Measurements from ENCODE around the gene HIGD1C.
"Not testable (repeated sequence)": the region's sequence is repeated elsewhere in the genome, so short reads cannot be mapped to it uniquely, and the experiment has no call there.

HIGD1C gene

DNA sequence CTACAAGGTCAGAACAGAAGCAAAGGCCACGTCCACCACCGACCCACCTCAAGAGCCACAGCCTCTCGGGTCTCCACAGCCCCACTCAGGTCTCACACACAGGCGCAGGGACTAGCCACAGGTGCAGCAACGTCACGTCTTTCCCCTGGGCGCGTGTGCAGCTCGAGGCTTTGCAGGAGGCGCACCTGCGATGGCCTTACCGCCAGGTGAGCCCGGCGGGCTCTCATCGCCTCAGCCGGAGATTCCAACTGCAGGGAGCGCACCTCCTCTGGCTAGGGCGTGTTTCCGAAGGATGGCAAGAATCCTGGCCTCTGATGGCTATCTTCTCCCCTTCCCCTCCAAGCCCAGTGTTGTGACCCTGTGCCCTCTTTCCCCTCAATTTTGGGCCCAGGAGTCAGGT is at the start of gene HIGD1C:
HIGD1C (plus strand) TSS at position 35 of the 400 bp plus-strand sequence. CDS start 1,455 bp downstream, outside the sequence.
- DNase-seq: no peak

DNA sequence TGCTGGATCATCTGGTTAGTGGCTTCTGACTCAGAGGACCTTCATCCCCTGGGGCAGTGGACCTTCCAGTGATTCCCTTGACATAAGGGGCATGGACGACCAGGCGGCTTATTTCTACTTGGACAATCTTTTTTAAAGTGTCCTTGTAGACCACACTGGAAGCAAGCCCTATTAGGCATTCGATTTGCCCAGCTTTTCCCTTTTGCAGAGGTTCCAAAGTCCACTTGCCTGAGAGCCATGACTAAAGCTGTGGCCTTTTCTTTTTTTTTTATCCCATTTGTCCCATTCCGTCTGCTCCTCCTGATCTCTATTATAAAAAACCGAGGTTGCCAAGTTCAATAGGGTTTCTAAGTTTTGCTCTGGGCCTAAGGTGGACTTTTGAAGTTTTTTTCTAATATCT is 43.9 kb upstream of the HIGD1C start:
- not testable (repeated sequence) for DNase-seq

DNA sequence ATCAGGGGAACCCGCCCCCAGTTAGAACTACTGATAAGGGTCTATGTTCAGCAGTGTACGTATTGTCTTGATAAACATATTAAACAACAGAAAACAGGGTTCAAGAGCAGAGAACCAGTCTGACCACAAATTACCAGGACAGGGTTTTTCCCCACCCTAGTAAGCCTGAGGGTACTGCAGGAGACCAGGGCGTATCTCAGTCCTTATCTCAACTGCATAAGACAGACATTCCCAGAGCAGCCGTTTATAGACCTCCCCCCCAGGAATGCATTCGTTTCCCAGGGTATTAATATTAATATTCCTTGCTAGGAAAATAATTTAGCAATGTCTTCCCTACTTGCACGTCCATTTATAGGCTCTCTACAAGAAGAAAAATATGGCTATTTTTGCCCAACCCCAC is 40.0 kb upstream of the HIGD1C start:
- DNase-seq: not testable (repeated sequence)

DNA sequence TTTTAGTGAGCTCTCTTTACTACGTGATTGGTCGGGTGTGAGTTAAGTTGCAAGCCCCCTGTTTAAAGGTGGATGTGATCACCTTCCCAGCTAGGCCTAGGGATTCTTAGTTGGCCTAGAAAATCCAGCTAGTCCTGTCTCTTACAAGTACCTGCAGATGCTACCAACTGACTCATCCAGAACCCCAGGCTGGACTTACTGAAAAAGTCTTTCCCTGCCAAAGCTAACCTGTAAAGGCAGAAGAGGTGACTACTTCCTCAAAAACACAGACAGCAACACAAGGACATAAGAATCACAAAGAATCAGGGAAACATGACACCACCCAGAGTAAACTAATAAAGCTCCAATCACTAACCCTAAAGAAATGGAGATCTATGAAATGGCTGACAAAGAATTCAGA is 39.1 kb upstream of the HIGD1C start:
- DNase-seq: no peak

DNA sequence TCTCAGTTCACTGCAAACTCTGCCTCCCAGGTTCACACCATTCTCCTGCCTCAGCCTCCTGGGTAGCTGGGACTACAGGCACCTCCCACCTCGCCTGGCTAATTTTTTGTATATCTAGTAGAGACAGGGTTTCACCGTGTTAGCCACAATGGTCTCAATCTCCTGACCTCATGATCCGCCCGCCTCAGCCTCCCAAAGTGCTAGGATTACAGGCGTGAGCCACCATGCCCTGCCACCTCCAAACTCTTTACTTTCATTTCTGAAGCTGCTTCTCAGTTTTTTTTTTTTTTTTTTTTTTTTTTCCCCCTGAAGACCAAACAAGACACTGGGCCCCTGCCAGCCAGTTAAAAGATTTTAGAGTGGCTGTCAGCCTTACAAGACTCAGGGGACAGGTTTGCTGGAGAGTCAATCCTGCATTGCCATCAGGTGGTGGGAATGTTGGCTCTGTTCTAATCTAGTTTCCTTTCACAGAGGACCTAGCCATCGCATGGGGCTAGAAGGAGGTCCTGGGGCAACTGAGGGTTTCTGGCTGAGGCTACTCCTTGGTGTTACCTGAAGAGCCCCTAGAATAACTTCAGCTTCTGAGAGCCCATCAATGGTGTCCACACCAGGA is 37.4 kb upstream of the HIGD1C start:
- DNase-seq: no peak

DNA sequence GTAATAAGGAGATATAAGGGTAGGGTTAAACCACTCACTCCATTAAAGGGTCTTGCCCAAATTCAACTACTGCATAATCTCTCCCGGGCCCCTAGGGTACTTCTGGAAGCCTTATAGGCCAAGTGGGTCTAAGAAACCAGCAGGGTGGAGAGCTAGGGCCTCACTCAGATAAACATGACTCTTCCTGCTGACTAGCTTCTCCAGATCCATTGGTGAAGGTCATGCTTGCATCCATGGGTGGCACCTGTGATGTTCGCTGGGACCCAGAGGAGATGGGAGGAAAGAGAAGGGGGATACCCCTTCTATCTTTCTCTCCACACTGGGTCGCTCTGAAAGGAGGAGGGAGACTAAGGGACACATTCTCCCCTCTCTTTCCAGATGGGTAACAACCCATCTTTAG is 36.1 kb upstream of the HIGD1C start:
- no peak for DNase-seq

DNA sequence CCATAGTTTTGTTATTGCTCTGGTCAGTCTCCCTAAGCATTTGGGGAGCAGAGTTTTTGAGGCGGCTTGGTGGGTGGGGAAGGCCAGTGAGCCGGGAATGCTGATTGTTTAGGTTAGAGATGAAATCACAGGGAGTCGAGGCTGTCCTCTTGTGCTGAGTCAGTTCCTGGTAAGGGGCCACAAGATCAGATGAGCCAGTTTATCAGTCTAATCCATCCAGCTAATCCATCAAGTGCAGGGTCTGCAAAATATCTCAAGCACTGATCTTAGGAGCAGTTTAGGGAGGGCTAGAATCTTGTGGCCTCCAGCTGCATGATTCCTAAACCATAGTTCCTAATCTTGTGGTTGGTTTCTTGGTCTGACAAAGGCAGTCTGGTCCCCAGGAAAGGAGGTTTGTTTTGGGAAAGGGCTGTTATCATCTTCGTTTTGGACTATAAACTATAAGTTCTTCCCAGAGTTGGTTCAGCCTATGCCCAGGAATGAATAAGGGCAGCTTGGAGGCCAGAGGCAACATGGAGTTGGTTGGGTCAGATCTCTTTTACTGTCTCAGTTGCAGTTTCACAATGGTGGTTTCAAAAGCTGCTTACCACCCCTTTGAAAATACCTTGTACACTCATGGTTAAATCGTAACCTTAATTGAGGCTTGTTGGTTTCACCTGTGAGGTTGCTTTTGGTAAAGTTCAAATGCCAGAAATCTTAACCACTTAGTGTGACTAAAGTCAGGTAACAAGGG is 33.6 kb upstream of the HIGD1C start:
- no peak for DNase-seq

DNA sequence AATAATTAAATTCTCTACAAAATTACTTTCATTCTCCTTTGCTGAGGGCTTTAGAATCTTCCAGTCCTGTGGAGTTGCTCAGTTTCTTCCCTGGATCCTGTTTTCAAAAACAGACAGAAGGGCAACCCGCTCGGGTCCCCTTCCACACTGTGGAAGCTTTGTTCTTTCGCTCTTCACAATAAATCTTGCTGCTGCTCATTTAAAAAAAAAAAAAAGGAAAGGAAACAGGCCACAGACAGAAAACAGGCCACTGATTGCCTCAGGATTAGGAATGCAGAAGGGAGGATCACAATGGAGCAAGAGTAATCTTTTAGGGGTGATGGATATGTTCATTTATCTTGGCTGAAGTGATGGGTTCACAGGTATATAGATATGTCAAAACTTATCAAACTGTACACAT is 29.5 kb upstream of the HIGD1C start:
- no peak for DNase-seq

DNA sequence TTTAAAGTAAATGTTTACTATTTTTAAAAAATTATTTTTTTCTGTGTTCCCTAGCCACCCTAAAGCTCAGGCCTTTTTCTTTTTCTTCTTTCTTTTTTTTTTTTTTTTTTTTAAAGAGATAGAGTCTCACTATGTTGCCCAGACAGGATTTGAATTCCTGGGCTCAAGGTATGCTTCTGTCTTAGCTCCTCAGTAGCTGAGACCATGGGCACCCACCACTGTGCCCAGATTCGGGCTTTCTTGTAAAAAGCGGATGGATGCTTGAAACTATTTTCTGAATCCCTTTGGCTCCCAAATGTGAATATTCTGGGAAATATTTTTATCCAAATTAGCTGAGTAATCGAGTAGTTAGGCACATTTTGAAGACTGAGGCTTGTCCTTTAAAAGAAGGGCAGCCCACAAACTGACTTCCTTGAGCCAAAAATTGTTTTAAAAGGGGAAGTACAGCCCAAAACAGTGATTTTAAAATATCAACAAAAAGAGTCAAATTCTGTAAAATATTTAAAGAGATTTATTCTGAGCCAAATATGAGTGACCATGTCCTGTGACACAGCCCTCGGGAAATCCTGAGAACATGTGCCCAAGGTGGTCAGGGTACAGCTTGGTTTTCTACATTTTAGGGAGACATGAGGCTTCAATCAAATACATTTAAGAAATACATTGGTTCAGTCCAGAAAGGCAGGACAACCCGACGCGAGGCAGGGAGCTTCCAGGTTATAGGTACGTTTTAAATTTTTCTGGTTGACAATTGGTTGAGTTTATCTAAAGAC is 28.8 kb upstream of the HIGD1C start:
- DNase-seq: no peak

DNA sequence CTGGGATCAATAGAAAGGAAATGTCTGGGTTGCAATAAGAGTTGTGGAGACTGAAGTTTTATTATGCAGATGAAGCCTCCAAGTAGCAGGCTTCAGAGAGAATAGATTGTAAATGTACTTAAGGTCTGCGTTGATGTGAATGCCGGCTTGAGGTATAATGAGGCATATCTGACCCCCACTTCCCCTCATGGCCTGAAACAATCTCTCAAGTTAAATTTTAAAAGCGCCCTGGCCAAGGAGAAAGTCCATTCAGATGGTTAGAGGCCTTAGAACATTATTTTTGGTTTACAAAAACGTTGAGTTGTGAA is 28.3 kb upstream of the HIGD1C start:
- DNase-seq: no peak

DNA sequence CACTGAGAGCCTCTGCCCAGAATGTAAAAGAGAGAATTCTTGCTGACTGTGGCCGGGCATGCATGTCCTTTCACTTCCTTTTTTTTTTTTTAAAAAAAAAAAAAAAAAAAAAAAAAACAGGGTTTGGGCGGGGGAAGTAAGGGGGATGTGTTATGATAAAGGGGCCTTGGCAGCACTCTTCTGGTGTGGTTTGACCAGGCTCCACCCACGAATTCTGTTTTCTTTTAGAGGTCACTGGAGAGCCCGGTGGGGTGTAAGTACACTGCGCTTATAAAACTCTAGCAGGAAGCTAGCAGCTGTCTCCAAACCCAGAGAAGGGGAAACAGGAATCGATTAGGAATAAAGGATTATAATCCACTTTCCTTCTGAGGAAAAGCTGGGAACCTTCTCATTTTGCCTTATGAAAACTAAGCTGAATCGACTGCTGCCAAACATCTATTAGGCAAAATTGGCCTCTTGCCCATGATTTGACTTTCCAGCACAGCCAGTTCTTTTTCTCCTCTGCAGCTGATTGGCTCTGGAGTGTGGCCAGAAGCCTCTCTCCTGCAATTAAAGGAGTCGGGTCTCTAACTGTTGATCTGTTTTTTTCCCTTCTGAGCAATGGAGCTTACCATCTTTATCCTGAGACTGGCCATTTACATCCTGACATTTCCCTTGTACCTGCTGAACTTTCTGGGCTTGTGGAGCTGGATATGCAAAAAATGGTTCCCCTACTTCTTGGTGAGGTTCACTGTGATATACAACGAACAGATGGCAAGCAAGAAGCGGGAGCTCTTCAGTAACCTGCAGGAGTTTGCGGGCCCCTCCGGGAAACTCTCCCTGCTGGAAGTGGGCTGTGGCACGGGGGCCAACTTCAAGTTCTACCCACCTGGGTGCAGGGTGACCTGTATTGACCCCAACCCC is 27.7 kb upstream of the HIGD1C start:
- DNase-seq: peak in 1 of 6 experiments; percentile 6

DNA sequence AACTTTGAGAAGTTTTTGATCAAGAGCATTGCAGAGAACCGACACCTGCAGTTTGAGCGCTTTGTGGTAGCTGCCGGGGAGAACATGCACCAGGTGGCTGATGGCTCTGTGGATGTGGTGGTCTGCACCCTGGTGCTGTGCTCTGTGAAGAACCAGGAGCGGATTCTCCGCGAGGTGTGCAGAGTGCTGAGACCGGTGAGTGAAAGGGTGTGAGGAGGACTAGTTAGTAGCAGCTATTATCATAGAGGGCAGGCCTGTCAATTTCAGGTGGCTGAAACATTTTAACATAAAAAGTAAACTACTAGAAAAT is 27.0 kb upstream of the HIGD1C start:
- no peak for DNase-seq

DNA sequence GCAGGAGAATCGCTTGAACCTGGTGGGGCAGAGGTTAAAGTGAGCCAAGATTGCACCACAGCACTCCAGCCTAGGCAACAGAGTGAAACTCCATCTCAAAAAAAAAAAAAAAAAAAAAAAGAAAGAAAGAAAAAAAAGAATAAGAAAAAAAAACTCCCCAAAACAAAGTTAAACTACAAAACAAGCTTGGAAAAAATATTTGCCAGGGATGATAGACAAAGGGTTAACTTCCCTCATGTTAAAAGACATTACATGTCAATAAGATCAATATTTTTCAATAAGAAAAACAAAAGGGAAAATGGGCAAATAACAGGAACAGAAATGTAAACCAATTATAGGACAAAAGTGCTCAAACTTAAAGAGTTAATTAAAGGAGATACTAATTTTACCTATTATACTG is 26.4 kb upstream of the HIGD1C start:
- DNase-seq: no peak

DNA sequence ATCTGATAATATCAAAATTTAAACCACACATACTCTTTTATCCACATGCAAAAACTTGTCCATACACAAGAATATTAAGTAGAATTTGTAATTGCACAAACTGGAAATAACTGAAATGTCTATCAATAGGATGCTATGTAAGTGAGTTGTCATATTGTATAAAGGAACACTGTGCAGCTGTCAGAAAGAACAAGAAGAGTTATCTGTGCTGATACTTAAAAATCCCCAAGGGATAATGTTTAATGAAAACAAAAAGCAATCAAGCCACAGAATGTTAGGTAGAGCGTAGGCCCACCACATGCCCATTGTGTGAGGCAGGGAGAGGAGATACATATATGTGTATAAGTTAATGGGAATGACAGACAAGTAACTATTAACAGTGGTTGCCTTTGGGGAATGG is 25.9 kb upstream of the HIGD1C start:
- no peak for DNase-seq

DNA sequence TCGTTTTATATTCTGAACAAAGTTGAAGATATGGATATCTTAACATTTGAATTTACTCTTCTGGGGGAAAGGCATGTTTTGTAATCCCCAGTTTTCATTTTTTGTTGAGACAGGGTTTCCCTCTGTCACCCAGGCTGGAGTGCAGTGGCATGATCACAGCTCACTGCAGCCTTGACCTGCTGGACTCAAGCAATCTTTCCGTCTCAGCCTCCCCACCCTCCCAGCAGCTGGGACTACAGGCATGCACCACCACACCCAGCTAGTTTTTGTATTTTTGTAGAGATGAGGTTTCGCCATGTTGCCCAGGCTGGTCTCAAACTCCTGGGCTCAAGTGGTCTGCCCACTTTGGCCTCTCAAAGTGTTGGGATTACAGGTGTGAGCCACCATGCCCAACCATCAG is 25.4 kb upstream of the HIGD1C start:
- DNase-seq: not testable (repeated sequence)

DNA sequence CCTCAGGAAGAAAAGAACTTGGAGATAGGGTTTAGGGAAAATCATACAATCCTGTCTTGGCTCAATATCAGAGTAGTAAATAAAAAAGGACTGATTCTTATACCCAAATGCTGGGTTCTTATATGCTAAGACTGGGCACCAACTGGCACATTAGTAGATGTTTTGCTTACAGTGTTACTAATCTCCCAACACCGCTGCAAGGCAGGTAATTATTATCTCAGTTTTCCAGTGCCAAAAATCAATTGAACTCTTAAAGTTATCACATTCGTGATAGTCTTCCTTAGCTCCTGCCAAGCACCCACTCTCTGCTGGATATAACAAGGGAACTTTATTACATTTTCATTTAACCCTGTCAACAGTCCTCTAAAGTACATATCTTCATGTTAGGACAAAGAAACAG is 25.0 kb upstream of the HIGD1C start:
- no peak for DNase-seq

DNA sequence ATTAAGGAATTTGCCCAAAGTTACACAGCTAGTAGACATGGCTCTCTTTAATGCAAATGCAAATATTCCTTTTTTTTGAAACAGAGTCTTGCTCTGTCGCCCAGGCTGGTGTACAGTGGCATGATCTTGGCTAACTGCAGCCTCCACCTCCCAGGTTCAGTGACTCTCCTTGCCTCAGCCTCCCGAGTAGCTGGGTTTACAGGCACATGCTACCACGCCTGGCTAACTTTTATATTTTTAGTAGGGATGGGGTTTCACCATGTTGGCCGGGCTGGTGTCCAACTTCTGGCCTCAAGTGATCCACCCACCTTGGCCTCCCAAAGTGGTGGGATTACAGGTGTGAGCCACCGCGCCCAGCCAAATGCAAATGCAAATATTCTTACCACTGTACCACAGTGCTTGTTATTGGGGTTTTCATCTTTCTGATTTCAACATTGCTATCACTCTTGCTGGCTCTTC is 24.5 kb upstream of the HIGD1C start:
- DNase-seq: no peak

DNA sequence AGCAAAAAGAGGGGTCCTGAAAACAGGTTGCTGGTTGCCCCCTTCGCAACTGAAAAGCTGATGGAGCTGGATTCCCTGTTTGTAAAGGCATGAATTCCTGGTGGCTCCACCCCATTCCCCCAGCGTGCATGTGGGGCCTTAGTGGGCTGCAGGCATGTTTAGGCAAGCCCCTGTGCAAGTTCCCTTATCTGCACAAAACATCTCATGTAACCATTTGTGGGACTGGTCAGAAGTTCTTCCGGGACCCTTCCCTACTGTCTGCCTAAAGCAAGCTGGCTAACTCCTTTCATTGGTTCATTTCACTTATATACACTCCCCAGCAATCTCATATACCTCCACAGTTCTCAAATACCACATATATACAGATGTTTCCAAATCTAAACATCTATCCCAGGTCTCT is 24.0 kb upstream of the HIGD1C start:
- DNase-seq: no peak

DNA sequence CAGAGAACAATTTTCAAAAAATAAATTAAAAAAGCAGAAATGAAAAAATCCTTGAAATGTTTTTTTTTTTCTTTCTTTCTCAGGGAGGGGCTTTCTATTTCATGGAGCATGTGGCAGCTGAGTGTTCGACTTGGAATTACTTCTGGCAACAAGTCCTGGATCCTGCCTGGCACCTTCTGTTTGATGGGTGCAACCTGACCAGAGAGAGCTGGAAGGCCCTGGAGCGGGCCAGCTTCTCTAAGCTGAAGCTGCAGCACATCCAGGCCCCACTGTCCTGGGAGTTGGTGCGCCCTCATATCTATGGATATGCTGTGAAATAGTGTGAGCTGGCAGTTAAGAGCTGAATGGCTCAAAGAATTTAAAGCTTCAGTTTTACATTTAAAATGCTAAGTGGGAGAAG is 22.5 kb upstream of the HIGD1C start:
- DNase-seq: no peak

DNA sequence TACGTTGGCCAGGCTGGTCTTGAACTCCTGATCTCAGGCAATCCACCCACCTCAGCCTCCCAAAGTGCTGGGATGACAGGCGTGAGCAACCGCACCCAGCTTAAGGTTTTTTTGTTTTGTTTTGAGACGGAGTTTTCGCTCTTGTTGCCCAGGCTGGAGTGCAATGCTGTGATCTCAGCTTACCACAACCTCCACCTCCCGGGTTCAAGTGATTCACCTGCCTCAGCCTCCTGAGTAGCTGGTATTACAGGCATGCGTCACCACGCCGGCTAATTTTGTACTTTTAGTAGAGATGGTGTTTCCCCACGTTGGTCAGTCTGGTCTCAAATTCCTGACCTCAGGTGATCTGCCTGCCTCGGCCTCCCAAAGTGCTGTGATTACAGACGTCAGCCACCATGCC is 21.9 kb upstream of the HIGD1C start:
- DNase-seq: not testable (repeated sequence)

DNA sequence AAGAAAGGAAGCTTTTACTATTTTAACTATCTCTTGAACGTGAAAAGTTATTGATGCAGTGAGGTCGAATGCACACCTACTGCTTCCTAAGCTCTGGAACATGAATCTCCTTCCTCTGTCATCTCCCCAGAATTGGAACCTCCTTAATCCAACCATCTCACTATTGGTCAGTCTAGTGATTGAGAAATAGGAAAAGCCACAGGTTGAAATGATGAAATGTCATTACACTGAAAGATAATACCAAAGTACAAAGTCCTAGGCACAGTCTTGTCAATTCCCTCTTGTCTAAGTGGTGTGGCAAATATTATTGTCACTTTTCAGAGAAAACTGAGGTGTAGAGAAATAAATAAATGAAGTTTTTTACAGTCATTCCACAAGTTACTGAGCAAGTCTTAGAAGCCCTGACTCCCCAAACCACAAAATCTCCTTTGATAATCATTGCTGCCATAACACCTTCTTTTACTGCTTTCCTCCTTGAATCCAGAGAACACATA is 19.5 kb upstream of the HIGD1C start:
- no peak for DNase-seq

DNA sequence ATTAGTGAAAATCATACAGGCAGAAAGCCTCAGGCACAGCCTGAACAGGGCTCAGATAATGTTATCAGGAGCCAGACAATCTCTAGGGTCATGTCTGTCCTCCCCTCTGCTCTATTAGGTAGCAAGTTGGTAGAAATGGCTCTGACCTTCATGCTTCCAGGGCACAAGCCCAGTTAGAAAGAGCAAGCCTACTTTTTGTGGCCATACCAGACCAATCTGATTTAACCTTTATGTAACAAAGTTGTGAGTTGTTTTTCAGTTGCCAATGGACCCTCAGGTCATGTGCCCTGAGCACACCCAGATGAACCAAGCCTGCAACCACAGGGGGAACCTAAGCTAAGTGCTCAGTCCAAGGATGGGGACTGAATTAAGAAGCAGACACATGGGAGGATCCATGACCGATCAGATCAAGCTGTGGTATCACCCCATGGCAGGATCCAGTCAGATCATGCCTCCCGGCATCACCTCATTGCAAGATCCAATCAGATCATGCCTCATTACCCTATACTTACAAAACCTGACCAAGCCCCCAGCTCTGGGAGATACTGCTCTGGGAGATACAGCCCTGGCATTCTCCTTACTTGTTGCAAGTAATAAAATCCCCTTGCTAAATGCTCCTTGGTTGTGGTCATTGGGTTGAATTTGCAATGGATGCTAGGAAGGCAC is 18.8 kb upstream of the HIGD1C start:
- DNase-seq: no peak
